HG03280 (cell line): ENCODE data around the gene H2BW1.
"Not testable (repeated sequence)": the region's sequence is repeated elsewhere in the genome, so short reads cannot be mapped to it uniquely, and the experiment has no call there.

ENCODE experiments used
- ATAC-seq: cut with Tn5 transposase; IDR thresholded peaks from one replicate; pipeline ENCODE4 v1.9.1; 2021; ENCODE audit warnings: mild to moderate bottlenecking, moderate library complexity; ENCODE audit not compliant: unreplicated experiment

Gene H2BW1, protein sequence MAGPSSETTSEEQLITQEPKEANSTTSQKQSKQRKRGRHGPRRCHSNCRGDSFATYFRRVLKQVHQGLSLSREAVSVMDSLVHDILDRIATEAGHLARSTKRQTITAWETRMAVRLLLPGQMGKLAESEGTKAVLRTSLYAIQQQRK

DNA sequence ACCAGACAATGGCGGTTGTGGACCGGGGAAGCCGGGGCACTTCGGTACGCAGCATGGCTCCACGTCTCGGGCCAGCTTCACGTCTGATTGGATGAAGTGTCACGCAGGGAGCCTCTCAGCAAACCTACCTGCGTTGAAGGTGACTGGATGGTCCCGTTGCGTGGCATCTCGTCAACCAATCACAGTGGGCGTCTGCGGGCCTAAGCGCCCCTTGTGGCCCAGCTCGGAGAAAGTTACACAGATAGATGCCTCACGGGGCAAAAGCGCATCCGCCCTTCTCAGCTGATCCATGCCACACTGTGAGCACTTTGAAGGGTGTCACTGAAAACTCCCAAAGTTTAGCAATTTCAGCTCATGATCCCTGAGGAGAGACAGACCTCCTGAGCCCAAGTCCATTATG is at the start of gene H2BW1:
H2BW1 (minus strand) TSS at position 103 of the 400 bp plus-strand sequence. CDS start 132 bp downstream, outside the sequence.
- ATAC-seq: no peak

DNA sequence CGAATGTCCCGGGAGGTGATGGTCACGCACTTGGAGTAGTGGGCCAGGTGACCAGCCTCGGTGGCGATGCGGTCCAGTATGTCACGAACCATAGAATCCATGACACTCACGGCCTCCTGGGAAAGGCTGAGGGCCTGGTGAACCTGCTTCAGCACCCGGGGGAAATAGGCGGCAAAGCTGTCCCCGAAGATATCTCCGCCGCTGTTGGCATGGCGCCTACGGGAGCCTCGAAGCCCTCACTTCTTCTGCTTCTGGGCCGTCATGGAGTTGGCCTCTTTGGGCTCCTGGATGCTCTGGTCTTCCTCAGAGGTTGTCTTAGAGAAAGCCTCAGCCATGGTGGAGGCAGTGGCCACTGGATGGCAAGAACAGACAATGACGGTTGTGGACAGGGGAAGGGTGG is 49.1 kb upstream of the H2BW1 start:
- not testable (repeated sequence) for ATAC-seq

DNA sequence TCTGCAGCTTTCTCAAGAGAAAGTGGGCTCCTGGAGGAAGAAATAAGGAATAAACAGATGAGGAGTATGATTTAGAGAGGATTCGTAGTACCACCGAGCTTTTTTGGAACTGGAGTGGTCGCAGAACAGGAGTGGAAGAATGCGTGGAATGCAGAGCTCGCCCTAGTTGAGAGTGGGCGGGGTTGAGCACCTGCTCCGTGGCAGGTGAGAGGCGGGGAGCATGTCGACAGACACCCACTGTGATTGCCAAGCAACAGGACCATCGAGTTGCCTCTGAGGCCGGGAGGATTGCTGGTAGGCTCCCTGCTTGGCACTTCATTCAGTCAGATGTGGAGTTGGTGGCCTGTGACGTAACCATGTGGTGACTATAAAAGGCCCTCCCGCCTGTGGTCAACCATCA is 41.4 kb upstream of the H2BW1 start:
- not testable (repeated sequence) for ATAC-seq

DNA sequence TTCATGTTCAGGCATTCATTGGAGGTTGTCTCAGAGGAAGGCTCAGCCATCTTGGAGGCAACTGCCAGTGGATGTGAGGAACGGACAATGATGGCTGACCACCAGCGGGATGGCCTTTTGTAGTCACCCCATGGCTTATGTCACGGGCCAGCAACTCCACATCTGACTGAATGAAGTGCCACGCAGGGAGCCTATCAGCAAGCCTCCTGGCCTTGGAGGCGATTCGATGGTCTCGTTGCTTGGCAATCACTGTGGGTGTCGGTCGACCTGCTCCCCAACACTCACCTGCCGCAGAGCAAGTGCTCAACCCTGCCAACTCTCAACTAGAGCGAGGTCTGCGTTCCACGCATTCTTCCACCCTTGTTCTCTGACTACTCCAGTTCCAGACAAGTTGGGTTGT is 33.7 kb upstream of the H2BW1 start:
- ATAC-seq: no peak

DNA sequence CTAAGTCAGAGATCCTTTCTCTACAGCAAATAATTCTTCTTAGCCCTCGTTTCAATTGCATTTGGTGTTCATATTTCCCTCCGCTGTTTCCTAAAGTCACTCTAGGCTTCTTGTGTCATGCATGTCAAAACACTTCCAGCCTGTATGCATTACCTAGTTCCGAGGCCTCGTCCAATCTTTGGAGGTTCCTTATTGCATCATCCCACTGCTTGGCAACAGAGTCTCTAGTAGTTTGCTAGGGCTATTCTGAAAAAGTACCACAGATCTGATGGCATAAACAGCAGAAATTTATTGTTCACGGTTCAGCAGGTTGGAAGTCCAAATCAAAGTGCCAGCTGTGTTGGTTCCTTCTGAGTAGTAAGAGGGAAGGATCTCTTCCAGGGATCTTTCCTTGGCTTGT is 32.1 kb upstream of the H2BW1 start:
- ATAC-seq: no peak

DNA sequence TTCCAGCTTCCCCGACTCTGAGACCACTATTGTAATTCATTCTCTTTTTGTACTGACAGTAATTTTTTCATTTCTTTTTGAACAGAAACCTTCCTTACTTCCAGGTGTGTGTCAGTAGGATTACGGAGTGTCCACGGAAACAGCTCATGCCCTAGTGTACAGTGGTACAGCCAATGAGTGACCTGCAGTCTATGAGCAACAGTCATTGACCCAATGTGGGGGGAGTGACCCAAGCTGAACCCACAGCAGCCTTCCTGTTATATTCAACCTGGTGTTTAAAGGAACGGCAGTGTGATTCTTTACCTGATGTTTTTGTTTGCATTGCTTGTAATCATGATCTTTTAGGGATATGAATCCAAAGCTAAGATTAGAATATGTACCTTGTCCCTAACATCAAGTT is 27.5 kb upstream of the H2BW1 start:
- ATAC-seq: no peak

DNA sequence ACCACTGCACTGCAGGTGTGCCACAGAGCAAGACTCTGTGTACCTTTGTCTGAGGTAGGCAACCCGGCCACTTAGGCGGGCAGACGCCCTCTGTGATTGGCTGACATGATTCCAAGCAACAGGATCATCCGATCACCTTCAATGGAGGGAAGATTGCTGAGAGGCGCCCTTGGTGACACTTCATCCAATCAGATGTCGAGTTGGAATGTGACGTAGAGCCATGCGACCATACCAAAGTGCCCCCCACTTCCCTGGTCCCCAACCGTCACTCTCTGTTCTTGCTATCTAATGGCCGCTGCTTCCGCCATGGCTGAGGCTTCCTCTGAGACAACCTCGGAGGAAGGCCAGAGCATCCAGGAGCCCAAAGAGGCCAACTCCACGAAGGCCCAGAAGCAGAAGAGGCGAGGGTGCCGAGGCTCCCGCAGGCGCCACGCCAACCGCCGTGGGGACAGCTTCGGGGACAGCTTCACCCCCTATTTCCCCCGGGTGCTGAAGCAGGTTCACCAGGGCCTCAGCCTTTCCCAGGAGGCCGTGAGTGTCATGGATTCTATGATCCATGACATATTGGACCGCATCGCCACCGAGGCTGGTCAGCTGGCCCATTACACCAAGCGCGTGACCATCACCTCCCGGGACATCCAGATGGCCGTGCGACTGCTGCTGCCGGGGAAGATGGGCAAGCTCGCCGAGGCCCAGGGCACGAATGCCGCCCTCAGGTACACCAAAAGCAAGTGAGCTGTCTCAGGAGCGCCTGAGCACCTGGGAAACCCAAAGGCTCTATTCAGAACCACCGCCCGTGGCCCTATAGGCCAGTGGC is 26.4 kb upstream of the H2BW1 start, which contains the start of gene H2BW2:
H2BW2 (plus strand) TSS at position 268 of the 817 bp plus-strand sequence; CDS start at position 307, 39 bp downstream.
- no peak for ATAC-seq

DNA sequence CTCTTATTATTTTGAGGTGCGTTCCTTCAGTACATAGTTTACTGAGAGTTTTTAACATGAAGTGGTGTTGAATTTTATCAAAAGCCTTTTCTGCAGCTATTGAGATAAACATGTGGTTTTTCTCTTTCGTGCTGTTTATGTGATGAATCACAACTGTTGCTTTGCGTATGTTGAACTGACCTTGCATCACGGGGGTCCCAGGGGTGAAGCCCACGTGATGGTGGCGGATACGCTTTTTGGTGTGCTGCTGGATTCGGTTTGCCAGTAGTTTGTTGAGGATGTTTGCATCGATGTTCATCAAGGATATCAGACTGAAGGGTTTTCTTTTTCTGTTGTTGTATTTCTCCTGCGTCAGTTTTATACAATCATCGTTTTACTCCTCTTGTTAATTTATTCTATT is 4.6 kb upstream of the H2BW1 start:
- ATAC-seq: no peak

DNA sequence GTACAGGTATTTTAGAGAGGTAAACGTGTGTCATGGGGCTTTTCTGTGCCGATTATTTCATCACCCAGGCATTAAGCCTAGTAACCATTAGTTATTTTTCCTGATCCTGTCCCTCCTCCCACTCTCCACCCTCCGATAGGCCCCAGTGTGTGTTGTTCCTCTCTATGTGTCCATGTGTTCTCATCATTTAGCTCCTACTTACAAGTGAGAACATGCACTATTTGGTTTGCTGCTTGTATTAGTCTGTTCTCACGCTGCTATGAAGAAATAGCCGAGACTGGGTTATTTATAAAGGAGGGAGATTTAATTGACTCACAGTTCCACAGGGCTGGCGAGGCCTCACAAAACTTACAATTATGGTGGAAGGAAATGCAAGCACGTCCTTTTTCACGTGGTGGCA is 2.1 kb upstream of the H2BW1 start:
- not testable (repeated sequence) for ATAC-seq

DNA sequence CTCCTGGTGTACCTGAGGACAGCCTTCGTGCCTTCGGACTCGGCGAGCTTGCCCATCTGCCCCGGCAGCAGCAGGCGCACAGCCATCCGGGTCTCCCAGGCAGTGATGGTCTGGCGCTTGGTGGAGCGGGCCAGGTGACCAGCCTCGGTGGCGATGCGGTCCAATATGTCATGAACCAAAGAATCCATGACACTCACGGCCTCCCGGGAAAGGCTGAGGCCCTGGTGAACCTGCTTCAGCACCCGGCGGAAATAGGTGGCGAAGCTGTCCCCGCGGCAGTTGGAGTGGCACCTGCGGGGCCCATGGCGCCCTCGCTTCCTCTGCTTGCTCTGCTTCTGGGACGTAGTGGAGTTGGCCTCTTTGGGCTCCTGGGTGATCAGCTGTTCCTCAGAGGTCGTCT is 350 bp downstream of the H2BW1 start:
- no peak for ATAC-seq

DNA sequence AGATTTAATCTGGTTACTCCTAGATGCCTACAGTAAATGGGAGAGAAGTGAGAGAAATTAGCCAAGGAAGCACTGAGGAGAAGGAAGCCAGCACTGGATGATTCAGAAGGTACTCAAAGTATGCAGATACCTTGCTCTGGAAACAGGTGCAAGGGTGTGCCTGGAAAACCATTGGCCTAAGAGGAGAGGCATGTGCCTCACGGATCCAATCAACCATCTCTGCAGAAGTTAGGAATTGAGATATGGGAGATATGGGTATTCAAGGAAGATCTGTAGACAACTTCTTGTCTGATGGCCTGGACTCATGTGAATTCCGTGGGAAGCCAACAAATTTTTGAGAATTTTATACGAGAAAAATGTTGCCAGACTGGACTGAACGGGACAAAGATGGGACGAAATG is 4.7 kb downstream of the H2BW1 start:
- ATAC-seq: no peak

DNA sequence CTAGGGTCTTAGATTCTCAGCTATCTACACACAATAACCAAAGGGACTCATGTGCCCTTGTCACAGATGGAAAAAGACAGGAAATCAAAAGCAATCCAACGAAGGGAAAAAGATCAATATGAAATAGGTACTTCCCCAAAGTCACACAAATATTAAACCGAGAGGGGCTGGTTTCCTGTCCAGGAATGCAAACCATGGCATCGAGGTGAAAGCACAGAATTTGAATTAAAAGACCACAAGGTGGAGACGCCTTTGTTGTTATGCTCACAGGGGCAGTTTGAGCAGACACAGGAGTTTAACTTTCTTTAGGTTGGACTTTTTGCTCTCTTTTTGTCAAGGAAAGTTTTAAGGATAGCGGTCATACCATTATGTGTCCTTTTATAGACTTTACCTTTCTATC is 14.3 kb downstream of the H2BW1 start:
- ATAC-seq: peak; percentile 57

DNA sequence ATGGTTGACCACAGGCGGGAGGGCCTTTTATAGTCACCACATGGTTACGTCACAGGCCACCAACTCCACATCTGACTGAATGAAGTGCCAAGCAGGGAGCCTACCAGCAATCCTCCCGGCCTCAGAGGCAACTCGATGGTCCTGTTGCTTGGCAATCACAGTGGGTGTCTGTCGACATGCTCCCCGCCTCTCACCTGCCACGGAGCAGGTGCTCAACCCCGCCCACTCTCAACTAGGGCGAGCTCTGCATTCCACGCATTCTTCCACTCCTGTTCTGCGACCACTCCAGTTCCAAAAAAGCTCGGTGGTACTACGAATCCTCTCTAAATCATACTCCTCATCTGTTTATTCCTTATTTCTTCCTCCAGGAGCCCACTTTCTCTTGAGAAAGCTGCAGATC is 30.0 kb downstream of the H2BW1 start:
- not testable (repeated sequence) for ATAC-seq

DNA sequence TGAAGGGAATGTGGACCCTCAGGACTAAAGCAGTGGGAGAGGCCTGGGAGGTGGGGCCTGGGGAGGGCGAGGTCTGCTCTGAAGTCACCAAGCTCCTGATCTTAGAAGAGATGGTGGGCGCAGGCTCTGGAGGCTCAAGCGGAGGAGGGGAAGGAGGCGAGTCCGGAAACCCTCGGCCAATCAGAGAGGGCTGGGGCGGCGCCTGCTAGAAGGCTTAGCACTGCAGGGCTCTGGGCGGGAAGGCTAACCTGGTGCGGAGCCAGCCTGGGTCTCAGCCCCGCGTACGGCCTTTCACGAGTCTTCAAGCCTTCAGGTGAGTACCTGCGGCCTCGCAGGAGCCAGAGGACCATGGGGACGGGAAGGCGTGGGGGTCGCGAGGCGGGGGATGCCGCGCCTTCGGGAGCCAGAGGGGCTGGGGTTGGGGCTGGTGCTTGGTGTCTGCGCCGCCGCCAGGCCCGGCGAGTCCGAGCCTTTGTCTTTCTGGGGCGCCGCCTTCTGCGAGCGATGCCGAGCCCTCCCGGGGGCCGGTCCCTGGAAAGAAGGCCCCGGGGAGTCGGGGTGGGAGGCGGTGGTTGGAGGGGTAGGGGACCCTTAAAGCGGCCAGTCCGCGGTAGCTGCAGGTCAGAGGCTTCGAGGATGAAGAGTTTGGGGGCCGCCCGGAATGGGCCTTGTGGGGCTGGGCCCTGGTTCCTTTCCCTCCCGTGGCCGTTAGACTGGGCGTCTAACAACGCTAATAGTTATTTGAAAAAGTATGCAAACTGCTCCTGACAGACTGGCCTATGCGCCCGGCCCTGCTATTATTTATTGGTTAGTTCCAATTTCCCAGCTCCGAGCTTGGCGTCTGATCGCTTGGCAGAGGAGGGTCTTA is 50.9 kb downstream of the H2BW1 start, which contains the start of gene TMSB15B:
TMSB15B (plus strand) TSS at position 217 of the 868 bp plus-strand sequence.
- peak; percentile 98 for ATAC-seq
